Karpas-422 (cell line): ENCODE data around the gene MRPS9. TPM values are rescaled to one million over a fixed set of nuclear protein-coding genes. Genes with fewer than 3 reads are reported as not detected.

Experiments used
- total RNA-seq: library from RNA; depleted of rRNA; stranded (reverse); fragments of >200 nt; shearing (Covaris generic); gene quantifications from 2 replicates; pipeline ENCODE4 v1.2.3, GENCODE V29; 2014; ENCODE audit warnings: low replicate concordance; rRNA removed

The MRPS9 gene
- total RNA-seq, 1 experiment from 2014 or later = 24.5 TPM

Other genes starting within 250 kb of the MRPS9 start
- gene POU3F3, start 184.0 kb upstream of the MRPS9 start, total RNA-seq = not detected in 2 replicates
- gene GPR45, start 203.7 kb downstream of the MRPS9 start, total RNA-seq = not detected in 2 replicates